GM21423 (cell line): ENCODE measurements around the gene DOC2B.
"Not testable (repeated sequence)": the region's sequence is repeated elsewhere in the genome, so short reads cannot be mapped to it uniquely, and the experiment has no call there.

ENCODE experiments used
- ATAC-seq: cut with Tn5 transposase; IDR thresholded peaks from one replicate; pipeline ENCODE4 v1.9.1; 2021; ENCODE audit warnings: mild to moderate bottlenecking, moderate library complexity; ENCODE audit not compliant: unreplicated experiment

Gene DOC2B

GRCh38 chr17:213286-214105 is 32.0 kb upstream of the DOC2B start:
- ATAC-seq: no peak

GRCh38 chr17:210402-210801 is 29.0 kb upstream of the DOC2B start:
- ATAC-seq: no peak

GRCh38 chr17:208429-208828 is 27.0 kb upstream of the DOC2B start:
- no peak for ATAC-seq

GRCh38 chr17:207775-208174 is 26.3 kb upstream of the DOC2B start:
- ATAC-seq: no peak

DNA sequence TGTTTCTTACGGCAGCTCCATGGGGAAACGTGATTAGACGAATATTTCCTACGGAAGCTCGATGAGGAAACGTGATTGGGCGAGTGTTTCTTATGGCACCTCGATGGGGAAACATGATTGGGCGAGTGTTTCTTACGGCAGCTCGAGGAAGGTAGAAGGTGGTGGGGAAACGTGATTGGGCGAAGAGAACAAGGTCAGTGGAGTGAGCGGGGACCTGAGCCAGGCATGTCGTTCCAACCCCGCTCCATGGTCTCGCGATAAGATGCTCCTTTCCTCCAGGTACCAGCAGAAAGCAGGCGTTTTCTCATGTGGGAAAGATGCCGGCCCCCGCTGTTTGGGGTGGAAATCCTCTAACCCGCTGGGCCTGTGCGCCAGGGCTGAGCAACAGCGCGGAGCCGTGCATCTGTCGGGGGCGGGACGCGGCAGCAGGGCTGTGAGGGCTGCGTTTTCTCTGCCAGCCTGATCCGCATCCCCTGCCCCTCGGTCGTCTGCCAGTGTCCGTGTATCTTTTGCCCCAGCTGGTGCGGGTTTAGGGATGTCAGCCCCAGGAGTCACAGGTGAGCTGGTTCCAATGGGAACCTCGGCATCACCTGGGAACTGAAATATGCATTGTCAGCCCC is 25.6 kb upstream of the DOC2B start:
- no peak for ATAC-seq

DNA sequence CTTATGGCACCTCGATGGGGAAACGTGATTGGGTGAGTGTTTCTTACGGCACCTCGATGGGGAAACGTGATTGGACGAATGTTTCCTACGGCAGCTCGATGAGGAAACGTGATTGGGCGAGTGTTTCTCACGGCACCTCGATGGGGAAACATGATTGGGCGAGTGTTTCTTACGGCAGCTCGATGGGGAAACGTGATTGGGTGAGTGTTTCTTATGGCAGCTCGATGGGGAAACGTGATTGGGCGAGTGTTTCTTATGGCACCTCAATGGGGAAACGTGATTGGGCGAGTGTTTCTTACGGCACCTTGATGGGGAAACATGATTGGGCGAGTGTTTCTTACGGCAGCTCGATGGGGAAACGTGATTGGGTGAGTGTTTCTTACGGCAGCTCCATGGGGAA is 25.0 kb upstream of the DOC2B start:
- ATAC-seq: not testable (repeated sequence)

GRCh38 chr17:205817-206216 is 24.4 kb upstream of the DOC2B start:
- ATAC-seq: no peak

DNA sequence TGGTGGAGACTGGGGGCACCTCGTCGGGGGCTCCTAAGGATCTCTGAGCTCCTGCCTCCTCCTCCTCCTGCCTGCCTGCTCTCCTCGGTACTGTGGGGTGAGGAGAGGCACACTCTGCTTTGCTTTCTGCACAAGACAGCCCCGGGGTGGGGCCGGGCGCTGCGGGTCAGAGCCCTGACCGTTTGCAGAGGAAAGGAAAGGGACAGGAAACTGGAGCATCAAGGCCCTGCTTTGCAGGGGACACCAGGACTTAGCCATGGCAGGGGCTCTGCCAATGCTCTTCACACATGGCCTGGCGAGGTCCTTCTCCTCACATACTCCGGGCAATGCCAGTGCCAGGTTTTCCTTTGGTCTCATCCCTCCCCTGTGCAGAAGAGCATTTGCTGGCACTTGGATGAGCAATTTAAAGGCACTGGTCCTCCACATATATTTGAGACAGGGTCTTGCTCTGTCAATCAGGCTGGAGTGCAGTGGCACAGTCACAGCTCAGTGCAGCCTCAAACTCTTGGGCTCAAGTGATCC is 23.8 kb upstream of the DOC2B start:
- ATAC-seq: no peak

DNA sequence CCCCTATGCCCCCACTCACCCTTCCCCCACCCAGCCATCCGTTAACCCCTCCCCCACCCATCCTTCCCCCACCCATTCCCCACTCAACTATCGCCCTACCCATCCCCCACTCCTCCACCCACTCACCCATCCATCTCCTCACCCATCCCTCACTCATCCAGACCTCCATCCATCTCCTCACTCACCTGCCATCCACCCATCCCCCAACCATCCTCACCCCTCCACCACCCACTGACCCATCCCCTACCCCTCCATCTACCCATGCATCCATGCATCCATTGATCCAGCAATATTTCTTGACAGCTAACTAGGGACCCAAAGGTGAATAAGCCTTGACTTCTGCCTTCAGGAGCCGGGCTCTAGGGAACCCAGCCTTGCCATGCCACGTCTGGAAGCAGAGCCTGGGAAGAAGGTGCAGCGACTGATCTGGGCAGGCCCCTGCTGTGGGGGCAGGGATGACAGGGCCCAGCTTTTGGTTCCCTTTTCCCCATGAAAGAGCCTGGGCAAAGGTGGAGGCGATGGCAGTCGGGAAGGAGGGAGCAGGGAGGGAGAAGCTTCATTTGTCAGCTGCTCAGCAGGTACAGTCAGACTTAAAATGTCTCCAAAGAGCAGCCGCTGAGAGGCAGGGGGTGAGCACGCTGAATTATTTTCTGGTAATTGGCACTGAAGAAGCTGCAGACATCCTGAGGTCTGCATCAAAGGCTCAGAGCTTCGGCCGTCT is 23.1 kb upstream of the DOC2B start:
- ATAC-seq: no peak

DNA sequence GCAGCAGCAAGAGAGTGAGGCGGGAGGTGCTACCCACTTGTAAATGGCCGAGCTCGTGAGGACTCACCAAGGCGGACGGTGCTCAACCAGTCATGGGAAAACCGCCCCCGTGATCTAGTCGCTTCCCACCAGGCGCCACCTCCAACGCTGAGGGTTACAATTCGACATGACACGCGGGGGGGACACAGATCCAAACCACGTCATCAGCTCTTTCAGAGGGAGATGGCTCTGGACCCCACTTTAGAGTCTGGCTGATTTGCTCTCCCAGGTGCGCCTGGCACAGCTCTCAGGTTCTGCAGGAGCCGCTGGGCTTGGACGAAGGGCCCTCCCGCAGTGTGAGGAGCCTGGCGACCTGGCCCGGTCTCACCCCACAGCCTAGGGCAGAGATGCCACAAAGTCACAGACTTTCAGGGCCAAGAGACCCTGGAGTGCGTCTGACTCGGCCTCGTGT is 21.1 kb upstream of the DOC2B start:
- no peak for ATAC-seq

GRCh38 chr17:201736-202135 is 20.3 kb upstream of the DOC2B start:
- ATAC-seq: not testable (repeated sequence)

DNA sequence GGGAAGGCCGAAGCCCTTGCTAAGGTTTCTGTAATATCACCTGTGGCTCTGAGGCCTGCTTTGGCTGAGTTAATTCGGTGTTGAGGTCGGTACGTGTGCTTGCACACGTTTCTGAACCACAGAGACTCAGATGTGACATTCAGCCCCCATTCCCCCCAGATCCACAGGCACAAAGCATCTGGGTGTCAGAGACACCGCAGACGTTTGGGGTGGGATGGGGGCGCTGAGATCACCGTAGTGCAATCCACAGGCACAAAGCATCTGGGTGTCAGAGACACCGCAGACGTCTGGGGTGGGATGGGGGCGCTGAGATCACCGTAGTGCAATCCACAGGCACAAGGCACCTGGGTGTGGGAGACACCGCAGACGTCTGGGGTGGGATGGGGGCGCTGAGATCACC is 19.8 kb upstream of the DOC2B start:
- ATAC-seq: not testable (repeated sequence)

- ATAC-seq: no peak
These were observed 19.1 kb upstream of the DOC2B start for GRCh38 chr17:200586-200985.

DNA sequence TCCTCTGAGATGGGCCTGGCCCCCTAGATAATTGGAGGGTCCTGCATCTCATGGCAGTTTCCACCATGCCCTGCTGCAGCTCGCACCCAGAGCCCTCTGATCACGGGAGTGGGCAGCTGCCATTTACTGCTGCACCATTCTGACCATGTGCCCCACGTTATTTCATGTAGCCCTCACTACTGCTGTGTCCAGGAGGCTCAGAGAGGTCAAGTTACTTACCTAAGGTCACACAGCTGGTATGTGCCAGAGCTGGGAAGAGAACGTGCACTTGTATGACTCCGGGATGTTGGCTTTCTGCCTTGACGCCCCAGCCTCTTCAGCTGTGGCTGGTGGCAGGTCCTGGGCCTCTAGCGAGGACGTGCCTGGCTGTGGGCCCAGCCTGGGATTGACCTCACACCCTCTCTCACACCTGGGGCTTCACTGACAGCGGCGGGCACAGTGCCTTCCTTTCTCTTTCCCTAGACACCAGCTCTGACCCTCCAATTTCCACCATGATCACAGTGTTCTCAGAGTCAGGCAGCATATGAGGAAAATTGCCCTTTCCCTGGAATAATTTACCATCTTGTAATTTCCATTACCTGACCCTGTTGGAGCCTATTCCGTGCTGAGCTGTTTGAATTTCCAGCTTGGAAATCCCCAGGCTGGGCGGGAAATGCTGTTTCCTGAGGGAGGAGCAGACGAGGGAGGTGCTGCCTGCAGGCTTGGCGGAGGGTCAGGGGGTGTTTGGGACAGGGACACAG is 18.5 kb upstream of the DOC2B start:
- no peak for ATAC-seq

DNA sequence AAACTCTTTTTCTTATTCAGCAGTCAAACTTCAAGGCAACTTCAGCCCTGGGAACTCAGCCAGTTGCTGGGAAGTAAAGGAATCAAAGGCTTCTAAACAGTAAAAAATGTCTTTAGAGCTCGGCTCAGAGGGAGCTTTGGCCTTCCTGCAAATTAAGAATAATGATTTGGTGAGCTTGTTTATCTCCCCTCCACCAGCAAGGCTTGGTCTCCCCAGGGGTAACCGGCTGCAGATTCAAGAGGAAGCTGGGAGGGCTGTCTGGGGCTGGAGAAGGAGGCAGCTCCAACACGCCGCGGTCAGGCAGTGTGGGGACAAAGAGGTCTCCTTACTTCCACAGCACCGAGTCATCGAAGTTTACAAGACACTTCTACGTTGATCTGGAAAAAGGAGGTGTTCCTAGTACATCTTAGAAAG is 17.7 kb upstream of the DOC2B start:
- ATAC-seq: no peak

- ATAC-seq: not testable (repeated sequence)
These were observed 16.8 kb upstream of the DOC2B start for GRCh38 chr17:198225-198624.

DNA sequence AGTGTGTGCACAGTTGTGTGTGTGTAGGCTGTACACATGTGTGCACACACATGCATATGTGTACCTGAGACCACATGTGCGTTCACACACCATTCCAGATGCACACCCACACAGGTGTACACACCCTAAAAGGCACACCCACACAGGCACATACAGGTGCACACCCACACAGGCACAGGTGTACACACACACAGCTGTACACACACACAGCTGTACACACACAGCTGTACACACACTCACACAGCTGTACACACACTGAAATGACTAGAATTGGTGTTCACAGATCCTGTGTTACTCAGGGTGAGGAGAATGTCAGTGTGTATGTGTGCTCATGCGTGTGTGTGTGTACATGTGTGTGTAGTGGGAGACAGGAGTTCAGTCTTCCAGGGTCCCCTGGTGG is 15.9 kb upstream of the DOC2B start:
- ATAC-seq: no peak

DNA sequence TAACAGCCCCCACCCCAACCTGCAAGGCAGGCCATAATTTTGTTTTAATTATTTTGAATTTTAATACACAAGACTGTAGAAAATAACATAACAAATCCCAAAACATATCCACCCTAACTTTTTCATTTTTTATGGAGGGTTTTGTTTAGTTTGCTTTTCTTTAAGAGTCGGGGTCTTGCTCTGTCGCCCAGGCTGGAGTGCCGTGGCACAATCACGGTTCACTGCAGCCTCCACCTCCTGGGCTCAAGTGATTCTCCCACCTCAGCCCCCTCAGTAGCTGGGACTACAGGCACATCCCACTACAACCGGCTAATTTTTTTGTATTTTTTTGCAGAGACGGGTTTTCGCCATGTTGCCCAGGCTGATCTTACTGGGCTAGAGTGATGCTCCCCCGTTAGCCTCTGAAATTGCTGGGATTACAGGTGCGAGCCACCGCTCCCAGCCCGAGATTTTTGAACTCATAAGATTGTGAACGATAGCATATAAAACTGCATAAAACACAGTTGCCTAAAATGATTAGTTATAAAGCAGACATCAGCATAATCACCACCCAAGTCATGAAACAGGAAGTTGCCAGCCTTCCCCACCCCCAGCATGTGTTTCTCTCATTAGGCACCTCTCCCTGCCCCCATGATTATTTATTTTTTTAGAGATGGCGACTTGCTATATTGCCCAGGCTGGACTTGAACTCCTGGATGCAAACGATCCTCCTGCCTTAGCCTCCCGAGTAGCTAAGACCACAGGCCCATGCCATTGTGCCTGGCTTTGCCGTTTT is 13.6 kb upstream of the DOC2B start:
- ATAC-seq: no peak

DNA sequence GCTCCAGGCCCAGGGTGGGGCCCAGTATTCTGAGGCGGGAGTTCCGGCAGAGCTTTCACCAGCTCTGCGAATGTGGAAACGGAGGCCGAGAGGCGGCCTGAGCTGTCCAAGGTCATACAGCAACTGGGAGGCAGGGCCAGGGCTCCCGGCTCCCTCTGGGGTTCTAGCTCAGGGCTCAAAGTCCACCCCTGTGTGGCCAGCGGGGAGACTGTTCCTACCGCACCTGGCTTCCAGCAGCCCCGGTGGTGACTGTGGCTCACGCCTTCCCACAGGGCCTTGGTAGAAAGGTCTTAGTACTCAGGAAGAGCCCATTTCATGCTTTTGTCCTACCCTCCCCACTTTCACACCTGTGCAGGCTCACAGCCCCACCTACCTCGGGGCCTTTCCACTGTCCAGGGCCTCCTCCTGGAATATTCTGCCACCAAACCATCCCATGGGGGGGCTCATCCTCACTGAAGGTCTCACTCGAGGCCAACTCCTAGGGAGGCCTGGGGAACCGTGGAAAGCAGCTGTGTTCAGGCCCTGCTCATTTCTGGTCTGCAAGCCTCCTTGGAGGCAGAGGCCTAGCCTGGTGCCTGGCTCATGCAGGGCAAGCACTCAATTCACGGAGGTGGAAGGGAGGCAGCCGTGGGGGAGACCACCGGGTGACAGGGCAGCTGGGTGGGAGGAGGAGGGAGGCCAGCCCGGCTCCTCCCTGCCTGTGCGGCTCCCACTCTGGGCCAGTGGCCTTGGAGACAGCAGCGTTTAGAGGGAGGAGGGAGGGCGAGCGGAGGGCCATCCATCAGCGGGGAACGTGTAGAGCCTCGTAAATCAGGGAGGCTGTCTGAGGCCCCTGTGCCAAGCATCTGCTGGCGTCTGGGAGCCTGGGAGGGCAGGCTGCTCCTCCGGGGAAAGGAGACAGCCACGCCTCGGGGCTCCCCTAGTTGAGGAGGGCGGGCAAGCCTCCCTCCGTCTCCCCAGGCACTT is 12.7 kb upstream of the DOC2B start:
- no peak for ATAC-seq
